HT-29 (cell line): Measurements from ENCODE around the gene SETD3. TPM values are rescaled to one million over a fixed set of nuclear protein-coding genes. Genes with fewer than 3 reads are reported as not detected.
"Not testable (repeated sequence)": the region's sequence is repeated elsewhere in the genome, so short reads cannot be mapped to it uniquely, and the experiment has no call there.

Experiments
- DNase-seq: peaks from one replicate; pipeline ENCODE4 v3.0.0-alpha.2; 2015; ENCODE audit warnings: low spot score
- small RNA-seq: library from RNA; depleted of rRNA; stranded (forward); fragments of <200 nt; gene quantifications from one replicate; pipeline ENCODE3, GENCODE V24; 2014
- total RNA-seq: library from RNA; depleted of rRNA; stranded (reverse); fragments of >200 nt; shearing (Covaris generic); gene quantifications from 2 replicates; pipeline ENCODE4 v1.2.3, GENCODE V29; 2014; rRNA removed

SETD3 gene
- total RNA-seq, 1 experiment from 2014 or later: 24.8 TPM

DNA sequence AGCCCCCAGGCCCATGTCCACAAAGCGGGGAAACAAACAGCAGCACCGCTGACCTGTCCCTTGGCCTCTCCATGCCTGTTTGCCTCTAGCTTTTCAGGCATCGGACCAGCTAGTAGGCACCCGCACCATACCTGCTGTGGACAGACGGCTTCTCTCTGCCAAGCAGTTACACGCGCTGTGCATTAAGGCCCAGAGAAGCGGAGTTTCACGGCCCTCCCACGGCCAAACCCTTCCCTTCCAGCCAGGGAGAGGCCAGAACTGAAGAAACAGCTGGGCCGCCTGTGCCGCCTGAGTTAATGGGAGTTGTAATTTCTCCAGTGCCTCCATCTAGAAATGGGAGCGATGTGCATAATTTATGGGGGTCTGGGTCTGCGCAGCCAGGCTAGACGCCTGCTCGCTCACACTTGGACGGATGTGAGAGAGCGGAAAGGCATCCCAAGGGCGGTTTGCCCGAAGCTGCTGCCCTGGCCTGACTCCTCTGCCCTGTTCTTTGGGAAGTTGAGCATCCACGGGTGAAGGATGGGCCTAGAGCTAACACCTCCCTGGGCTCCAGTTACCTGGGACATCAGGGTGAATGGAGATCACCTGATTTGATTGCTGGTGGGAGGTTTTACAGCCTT lies 119.0 kb downstream of the SETD3 start:
- DNase-seq: no peak

DNA sequence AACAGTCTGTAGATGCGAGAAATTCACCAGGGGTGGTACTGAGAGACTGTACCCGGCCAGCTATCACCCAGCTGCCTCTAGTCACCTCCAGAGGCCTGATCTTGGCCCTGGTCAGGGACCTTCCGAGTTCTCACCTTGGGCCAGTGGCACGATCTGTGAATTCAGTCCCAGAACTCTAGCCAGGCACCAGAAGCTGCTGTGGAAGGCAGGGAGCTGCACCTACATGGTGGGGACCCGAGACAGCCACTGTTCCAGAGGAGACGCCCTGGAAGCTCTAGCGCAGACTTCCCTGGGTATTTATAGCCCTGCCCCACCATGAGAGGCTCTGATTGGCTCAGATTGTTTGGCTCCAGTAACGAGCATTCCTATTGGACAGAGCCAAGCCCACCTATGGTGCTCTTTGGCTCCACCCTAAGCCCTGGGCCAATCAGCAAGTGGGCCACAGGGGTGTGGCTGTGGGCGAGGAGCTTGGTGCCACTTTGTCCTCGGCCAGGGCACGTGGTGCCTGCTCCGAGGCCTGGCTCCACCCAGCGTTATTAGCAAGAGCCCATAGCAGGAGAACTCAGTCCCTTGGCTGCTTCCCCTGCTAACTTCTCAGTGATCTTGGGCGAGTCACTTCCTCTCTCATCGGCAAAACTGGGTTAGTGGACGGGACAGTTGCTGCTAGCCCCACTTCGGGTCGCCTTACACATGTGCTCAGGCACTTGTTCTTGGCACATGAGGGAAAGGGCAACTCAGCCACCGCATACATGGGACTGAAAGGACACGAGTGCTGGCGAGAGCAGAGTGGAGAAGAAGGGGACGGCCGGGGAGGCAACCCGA lies 119.7 kb downstream of the SETD3 start:
- no peak for DNase-seq

DNA sequence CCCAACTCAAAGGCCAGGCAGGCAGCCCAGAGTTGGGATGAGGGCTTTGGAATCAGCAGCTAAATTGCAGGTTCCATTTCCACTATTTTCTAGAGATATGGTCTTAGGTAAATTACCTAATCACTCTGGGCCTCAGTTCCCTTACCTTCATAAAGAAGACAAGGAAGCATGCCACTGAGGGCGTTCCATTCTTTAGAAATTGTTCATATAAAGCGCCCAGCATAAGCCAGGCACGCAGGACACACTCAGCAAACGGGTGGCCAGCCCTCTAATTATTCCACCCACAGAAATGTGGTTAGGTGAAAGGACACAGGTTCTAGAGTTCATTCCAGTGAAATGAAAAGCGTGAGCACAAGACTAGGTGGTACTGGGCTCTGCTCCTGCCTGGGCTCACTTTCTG lies 120.8 kb downstream of the SETD3 start:
- no peak for DNase-seq

DNA sequence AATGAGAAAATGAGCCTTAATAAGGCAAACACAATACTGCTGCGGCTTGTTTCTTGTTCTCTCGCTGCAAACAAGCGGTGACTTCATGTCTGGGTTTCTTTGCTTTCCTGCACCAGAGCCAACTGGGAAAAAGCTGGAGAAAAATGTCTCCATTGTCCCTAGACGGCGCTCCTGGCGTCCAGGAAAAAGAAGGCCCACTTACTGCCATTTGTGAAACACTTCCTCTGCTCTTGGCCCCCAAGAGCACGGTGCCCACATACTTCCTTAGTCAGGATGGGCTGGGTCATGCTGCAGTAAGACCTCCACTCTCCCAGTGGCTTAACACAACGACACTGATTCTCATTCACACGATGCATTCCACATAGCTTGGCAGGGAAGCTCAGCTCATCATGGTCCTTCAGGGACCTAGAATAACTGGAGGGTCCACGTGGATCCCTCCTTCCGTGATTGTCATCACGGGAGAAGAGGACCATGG lies 122.7 kb downstream of the SETD3 start:
- no peak for DNase-seq

DNA sequence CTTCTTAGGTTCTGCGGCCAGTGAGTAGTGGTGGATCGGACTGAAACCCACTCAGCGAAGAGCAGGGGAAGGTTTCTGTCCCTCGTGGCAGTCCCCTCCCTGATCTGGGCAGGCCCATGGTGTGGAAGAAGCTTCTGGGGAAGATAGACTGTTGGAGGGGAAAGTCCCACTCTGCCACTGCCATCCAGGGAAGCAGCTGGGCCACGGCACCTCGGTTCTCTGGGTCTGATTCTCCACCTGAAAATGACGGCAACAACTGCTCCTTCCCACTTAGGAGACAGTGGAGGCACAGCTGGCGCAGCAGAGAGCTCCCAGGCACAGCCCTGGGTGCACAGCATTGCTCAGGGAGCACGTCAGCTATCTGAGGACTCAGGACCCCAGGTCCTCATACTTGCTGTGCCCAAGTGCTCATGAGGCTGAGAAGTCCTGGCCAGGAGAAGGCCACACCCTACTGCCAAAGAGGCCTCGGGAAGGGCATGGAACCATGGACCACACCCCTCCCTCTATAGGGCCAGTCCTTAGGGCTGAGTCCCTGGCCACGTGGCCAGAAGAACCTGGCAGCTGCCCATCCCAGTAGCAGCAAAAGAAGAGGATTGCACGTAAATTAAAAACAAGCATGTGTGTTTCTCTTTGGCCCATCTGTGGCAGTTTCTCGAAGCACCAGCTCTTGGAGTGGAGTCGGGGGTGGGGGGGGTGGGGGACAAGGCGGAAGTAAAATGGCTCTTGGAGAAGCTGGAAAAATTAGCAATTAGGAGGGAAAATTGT lies 123.3 kb downstream of the SETD3 start:
- no peak for DNase-seq

DNA sequence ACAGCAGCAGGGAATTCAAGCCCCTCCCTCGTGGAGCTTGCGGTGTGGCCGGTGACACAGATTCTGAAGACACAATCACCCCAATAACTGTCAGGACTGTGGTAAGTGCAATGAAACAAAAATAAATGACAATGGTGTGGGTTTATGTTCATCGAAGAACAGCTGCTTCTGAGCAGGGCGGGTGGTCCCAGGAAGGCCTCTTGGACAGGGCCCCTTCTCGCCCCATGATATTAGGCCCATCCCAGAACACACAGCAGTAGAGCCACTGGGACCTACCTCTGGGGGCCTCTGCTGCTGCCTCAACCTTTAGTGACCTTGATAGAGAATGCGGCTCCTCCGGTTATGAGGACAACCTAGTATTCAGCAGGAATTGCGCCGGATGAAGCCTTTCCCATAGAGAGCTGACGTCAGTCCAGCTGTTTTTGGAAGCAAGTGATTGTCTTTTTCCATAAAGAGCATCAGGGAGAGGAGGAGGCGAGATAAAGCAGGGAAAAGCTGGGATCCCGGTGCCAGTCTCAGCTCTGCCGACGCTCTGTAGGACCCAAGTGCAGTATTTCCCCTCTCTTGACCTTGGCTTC lies 124.5 kb downstream of the SETD3 start:
- no peak for DNase-seq

DNA sequence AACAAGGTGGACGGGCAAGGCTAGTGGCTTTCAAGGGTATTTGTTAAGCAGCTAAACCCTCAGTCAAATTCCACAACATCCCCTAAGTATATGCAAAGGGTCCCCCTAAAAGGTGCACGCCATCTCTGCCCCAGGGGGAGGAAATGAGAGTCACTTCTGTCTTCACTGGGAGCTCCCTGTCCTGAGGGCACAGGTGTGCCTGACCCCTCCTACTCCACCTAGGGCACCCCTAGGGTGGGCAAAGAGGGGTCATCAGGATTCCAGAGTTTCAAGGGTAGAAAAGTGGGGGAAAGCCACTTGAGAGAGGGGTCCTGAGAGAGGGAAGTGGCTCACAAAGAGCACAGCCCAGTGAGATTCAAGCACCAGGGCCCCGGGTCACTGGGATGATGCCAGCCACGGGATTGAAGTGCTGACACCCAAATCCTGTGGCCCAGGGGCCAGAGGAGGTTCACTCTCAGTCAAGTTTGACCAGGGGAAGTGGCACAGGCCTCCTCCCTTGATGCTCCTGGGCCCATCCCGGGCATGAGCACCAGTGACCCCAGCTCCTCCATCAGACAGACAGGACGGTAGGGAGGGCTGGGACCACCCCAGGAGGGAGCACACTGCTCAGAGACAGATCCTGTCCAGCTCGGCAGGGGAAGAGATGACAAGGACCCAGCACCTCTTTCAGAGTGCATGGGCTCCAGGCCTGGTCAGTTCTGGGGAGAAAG lies 126.3 kb downstream of the SETD3 start:
- no peak for DNase-seq

DNA sequence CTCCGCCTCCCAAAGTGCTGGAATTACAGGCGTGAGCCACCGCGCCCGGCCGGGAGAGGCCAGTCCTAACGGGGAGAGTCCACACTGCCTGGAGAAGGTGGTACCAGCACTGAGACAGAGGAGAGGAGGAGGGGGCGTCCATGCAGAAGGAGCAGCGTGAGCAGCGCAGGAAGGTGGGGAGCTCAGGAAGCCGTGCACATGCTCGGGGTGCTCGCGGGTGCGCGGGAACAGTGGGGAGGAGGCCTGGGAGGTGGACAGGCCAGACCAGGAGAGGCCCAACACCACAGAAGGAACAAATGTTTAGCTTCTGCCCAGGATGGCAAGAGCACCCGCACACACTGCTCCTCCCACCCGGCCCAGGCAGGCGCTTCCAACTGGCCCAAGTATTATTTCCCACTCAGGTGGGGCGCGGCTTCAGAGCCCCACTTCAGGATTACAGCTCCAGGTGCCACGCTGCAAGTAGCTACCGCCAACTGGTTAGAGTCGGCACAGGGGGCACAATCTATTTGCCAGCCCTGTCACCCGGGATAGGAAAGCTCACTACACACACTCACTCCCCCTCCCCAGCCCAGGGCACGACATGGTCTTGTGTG lies 127.9 kb downstream of the SETD3 start:
- no peak for DNase-seq

DNA sequence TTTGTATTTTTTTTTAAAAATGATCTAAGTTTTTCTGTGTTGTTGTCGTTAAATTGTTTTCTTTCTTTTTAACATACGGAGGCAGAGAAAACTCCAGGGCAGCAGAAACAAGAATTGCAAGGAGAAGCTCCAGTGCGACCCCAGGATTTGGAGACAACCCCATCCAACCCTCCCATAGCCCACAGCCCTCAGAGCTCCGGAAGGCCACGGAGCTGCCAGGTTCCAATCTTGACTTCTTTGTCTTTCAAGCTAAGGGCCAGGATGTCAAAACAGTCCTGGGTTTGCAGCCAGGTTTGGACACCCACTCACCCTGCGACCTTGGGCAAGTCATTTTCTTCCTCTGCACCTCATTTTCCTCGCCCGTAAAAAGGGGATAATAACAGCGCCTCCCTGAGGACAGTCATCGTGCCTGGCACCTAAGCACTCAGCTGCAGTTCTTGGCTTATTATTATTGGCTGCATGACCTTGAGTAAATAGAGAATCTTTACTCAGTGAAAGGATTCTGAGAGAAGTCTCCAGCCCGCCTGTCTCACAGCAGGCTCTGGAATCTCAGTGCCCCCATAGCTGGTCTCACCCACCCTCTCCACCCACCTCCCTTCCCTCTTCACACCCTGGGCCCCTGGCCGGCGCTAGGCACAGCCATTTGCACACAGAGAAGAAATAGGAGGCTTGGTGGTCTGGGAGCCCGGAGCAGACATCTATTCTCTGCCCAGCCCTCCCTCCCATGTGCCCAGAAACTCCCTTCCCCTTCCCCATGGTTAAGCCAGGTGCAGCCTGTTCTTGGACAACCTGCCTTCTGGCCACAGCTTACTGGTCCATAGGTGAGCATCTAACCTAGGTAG lies 129.3 kb downstream of the SETD3 start:
- no peak for DNase-seq

DNA sequence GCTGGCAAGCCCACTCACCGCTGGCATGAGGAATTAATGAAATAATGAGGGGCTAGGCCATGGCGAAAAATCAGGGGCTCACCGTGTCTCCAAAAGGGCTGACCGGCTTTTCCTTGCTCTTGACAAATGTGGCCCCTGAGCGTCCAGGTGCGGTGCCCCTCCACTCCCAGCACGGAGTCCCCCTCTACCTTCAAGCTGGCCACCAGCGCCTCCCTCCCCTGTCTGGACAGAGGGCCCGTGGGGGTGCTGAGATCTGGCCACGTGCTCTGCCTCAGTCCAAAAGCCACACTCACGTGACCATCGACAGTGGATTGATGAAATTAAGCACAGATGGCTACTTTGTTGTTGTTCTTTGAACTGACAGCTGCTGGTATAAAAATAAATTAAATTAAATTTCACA lies 129.9 kb downstream of the SETD3 start:
- no peak for DNase-seq

DNA sequence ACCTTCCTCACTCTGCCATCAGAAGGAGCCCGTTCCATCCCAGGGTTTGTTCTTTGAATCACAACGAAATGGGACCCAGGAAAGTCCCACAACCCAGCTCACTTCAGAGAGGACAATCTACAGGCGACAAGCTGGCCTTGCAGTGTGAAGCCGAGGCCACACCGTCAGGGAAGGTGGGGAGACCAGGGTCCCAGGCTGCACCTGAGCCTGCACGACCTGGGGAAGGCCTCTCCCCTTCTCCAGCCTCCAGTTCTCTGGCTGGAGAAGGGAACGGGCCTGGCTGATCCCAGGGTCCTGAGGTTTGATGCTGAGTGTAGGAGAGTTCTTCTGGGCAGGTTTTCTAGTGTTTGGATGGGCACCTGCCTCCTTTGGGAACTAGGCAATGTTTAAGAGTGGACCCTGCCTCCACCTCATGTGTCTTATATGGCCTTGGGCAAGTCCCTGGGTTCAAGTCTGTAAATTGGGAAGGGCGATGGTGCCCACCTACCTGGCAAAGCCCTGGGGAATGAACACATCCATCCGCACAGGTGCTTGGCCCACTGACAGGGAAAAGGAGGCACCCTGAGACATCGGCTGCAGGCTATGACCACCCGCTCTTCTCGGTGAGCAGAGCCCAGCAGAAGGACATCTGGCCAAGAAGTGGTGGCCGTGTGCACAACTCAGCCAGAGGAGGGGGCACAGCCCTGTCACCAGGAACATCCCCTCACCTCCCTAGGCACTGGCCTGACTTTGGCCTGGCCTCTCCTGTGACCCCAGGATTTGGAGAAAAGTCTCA lies 130.8 kb downstream of the SETD3 start:
- no peak for DNase-seq

DNA sequence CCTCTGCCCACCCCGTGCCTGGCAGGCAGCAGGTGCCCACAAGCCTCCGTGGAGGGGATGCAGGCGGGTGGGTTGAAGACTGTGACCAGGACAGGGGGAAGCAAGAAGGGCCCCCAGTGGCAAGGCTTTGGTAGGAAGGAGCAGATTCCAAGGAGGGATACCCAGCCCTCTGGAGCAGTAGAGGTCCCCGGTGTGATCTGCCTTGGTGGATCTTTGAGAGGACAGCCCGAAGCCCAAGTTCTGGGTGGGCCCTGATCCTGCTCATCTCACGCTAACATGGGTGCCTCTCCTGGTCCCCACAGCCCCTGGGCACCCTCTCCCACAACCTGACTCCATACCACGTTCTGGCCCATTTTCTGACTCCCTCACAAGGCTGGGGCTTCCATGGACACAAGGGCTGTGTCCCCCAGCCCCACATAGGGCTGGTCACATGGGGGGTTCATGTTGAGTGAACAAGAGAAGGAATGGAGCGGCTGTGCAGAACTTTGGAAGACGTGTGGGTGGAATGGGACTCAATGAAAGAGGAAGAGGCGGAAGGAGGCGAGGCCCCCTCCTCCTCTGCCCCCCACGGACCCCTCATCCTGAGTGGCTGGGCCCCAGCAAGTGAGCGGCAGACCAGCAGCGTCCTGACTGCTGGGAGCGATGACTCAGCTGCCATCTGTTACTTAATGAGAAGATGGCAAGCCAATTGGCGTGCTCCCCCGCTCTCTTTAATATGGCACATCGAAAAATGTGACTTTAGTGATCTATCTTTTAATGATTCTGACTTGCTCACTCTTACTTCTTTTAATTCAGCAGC lies 131.6 kb downstream of the SETD3 start:
- no peak for DNase-seq

DNA sequence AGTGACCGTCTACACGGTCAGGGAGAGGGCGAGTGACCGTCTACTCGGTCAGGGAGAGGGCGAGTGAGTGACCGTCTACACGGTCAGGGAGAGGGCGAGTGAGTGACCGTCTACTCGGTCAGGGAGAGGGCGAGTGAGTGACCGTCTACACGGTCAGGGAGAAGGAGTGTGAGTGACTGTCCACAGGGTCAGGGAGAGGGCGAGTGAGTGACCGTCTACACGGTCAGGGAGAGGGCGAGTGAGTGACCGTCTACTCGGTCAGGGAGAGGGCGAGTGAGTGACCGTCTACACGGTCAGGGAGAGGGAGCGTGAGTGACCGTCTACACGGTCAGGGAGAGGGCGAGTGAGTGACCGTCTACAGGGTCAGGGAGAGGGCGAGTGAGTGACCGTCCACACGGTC lies 132.4 kb downstream of the SETD3 start:
- not testable (repeated sequence) for DNase-seq

Small RNA genes lying within 50 kb of the gene (small RNA-seq; reads per million reads assigned to genes)
- gene RNU6-91P: not detected

Other genes starting within 250 kb of the SETD3 start
- gene BCL11B, start 208.7 kb downstream of the SETD3 start, total RNA-seq: 2.4 and 3.2 TPM in 2 replicates
- gene CCNK, start 550 bp upstream of the SETD3 start, total RNA-seq: 7.1 and 12.4 TPM in 2 replicates
- gene CCDC85C, start 123.3 kb upstream of the SETD3 start, total RNA-seq: 23.8 and 30.7 TPM in 2 replicates
- not detected in 2 replicates for gene HHIPL1, start 164.3 kb upstream of the SETD3 start, total RNA-seq
- gene CYP46A1, start 203.4 kb upstream of the SETD3 start, total RNA-seq: not detected in 2 replicates